LNCAP (cell line): ENCODE results near the gene CLDN22.

Experiments used
- CTCF ChIP-seq: fragments of 450-650 bp; IDR thresholded peaks from 2 replicates; pipeline ENCODE4 v1.5.1; 2017; ENCODE audit warnings: mild to moderate bottlenecking

The CLDN22 gene

GRCh38 chr4:183312841-183313240 lies 7.2 kb downstream of the CLDN22 start:
- TF ChIP-seq CTCF: no peak

GRCh38 chr4:183306811-183307210 lies 13.3 kb downstream of the CLDN22 start:
- TF ChIP-seq CTCF: no peak

GRCh38 chr4:183304538-183304937 lies 15.5 kb downstream of the CLDN22 start:
- TF ChIP-seq CTCF: no peak

GRCh38 chr4:183304067-183304466 lies 16.0 kb downstream of the CLDN22 start:
- TF ChIP-seq CTCF: no peak

GRCh38 chr4:183303301-183303700 lies 16.8 kb downstream of the CLDN22 start:
- no peak for TF ChIP-seq CTCF

GRCh38 chr4:183300655-183301054 lies 19.4 kb downstream of the CLDN22 start:
- TF ChIP-seq CTCF: no peak

- no peak for TF ChIP-seq CTCF
These were observed 20.0 kb downstream of the CLDN22 start for GRCh38 chr4:183300070-183300469.

- no peak for TF ChIP-seq CTCF
These were observed 20.6 kb downstream of the CLDN22 start for GRCh38 chr4:183299464-183299863.
